Measurements from ENCODE around the gene ANKRD40.

GRCh38 chr17:50745631-50746030 is 37.9 kb upstream of the ANKRD40 start:
- TF ChIP-seq CTCF (IDR thresholded peaks at IDR 0.05; ENCODE audit: low read depth, low read length), result no peak
- TF ChIP-seq POLR2A (IDR thresholded peaks at IDR 0.05; ENCODE audit: extremely low read depth, insufficient read length), result no peak
- no peak for TF ChIP-seq MYC (IDR thresholded peaks at IDR 0.05; ENCODE audit: low read depth, low read length)
- TF ChIP-seq MAX (IDR thresholded peaks at IDR 0.05; ENCODE audit: low read depth, low read length), result no peak
